CD4-positive, alpha-beta T cell treated with Interleukin-10 for 1 hour (primary cell): ENCODE measurements around the gene EHBP1.

Experiments
- DNase-seq: peaks from one replicate; pipeline ENCODE4 v3.0.0-alpha.2; 2020

EHBP1 gene

DNA sequence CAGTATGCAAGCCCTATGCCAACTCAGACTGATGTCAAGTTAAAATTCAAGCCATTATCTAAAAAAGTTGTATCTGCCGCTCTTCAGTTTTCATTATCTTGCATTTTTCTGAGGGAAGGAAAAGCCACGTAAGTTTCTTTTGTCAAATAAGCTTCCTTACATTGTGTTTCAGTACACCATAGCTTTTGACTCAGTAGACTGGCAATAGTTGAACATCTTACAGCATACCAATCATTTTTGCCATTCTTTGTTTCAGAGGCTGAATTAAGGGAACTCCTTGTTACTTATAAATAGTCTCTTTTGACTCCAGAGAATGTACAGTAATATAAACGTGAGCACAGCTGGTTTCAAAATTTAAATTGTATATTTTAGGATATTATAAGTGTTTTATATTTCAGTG lies 120.6 kb downstream of the EHBP1 start:
- DNase-seq, result no peak

DNA sequence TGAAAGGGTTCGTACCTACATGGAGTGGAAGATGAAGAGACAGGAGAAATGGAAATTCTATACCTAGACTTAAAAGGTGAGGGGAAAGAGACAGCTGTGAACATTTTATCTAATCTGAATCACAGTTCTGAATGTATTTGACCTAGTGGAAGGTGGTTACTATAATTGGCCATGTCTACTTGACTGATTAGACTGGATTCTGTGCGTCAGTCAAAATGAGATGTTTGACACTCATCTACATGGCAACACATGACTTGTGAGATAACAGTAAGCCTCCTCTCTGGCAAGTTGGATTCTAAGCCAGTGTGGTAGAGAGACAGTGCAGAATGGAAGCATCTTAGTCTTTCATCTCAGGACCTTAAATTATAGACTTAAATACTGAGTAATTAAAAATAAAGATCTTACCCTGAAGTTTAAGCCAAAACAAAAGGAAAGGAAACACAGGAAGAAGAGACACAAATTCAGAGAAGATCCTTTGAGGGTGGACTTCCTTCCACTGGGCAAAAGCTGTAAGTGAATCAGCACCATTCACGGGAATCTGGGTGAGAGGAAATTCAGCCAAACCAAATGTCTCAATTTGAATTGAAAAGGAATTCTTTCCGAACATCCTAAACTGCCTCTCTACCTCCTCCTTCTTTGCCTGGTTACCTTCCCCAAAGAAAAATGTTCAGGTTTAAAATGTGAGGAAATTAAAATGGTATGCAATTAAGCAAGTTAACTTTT lies 121.6 kb downstream of the EHBP1 start:
- no peak for DNase-seq

DNA sequence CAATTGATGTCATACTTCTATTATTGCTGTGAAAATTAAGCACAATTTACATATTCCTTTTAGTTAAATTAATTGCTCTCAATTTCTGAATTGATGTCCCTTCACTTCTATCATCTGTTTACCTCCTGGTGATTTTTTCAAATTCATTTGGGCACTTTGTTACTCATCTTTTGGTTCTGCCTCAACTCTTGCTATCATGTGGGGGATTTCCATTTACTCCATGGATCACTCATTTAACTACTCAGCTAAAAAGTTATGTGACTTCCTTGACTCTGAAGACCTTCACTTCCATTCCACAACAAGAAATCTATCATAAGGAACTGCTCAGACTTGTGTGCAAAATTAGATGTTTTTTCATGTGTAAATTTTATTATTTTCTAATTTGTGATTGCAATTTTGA lies 126.2 kb downstream of the EHBP1 start:
- DNase-seq, result no peak

DNA sequence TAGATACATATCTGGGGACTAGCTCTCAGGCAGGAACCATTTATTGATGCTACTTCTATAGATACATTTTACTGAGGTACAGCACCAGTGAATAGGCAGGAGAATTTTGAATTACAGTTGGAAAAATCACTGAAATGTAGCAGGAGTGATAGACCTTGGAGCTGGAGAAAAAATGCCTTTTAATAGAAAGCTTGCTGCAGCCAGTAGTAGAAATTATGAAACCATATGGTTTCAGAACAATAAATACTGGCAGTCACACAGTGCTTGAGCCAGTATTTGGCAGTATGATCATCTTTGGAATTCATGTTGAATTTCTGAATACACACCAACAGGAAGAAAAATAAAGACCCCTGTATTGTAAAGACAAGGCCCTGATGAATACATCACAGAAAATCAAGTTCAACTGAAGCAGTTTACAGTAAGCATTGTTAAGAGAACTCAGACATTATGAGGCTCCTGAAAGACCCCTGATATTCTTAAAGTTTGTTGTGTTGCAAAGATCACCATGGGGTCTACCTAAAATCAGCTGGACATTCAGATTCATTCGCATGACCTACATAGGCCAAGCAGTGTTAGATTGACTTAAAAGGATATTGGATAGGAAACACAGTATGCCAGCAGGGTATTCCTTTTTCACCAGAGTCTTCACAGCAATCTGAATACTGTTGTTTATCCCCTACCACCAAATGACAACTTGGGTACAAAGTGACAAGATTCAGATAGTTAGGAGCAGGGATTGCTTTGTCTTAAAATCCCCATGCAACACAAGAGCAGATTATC lies 139.0 kb downstream of the EHBP1 start:
- DNase-seq, result no peak

DNA sequence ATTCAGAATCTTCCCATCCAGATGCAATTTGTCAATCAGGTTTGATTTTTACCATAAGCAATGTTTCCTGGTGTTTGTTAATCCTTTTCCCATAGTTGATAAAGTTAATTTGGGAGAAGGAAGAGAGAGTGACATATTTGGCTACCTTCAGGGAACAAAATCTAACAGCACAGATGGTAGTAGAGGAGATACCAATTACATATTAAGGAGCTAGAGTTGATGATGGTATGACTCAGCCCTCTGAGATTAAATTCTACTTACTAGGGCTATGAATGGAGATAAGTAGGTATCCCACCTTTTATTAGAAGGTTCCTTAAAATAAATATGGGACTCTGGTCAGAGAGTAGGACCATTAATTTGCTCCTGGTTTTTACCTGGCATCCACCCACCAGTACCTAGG lies 139.7 kb downstream of the EHBP1 start:
- no peak for DNase-seq

DNA sequence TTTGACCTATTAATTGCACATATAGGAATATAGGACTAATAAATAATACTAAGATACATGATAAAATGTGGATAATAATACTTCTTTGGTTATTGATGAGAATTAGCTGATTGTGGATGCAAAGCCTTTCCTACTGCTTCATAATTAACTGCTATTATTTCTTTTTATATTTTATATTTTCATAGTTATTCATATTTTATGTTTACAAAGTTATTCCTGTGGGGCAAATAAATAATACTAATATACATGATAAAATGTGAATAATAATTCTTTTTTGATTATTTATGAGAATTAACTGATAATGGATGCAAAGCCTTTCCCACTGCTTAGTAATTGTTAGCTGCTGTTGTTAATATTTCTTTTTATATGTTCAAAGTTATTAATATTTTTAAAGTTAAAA lies 146.7 kb downstream of the EHBP1 start:
- DNase-seq, result no peak

DNA sequence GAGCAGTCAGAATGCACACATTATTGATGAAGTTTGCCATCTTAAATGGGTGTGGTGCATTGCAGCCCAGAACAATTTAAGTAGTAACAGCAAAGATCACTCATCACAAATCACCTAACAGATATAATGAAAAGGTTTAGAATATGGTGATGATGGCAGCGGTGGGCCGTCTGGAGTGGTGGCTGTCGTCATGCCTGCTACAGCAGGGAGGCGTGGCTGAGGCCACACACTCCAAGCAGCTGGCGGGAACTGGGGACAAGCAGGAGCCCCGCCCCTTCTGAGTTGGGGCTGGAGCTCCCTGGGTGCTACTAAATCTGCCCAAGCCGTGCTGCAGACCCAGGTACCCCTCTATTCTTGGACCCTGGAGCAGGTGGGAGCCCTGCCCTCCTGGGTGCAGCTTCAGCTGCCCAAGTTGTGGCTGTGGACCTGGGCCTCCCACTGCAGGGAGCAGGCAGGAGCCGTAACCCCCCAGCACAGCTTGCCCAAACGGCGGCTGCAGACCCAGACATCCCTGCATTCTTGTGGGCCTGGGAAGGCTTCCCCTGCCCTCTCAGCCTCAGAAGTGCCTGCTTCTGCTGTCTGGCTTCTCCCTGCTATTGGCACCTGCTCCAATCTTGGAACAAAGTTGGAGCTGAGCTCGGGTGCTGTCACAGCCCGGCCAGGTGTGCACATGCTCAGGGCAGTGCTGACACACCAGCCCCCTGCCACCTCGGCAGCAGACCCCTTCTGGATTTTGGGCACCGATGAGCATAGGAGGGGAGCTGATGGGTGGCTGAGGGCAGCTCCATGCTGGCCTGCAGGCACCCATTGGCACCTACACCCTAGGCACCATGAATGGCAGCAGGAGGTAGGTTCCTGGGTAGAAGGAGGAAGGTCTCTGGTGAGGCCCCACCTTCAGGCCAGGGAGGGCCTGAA lies 149.3 kb downstream of the EHBP1 start:
- no peak for DNase-seq

DNA sequence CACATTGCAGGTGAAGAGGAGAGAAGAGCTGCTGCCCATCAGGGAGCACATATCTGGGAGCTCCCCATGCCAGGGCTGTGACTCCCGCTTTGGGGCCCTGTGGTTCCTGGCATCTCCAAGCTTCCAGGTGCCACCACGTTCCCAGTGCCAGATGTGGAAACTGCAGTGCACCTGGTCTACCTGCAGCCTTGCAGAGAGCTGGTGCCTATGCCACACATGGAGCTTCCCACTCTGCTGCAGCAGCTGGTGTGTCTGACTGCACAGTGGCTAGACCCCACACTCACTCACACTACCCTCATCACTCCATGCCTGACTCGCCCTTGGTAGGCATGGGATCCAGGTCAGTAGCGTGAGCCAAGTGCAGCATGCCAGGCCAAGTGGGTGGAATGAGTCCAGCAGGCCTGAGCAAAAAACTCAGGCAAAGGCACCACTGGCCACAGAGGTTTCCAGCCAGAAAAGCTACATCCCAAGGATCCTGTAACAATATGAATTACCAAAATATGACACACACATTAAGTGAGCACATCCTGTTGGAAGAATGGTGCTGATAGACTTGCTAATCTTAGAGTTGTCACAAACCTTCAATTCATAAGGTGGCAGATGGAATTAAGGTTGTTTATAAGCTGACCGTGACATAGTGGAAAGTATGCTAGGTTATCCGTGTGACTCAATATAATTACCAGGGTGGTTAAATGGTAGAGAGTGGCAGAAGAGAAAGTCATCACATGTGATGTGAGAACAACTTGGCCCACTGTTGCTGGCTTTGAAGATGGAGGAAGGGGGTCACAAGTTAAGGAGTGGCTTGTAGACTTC lies 150.9 kb downstream of the EHBP1 start:
- DNase-seq, result no peak

DNA sequence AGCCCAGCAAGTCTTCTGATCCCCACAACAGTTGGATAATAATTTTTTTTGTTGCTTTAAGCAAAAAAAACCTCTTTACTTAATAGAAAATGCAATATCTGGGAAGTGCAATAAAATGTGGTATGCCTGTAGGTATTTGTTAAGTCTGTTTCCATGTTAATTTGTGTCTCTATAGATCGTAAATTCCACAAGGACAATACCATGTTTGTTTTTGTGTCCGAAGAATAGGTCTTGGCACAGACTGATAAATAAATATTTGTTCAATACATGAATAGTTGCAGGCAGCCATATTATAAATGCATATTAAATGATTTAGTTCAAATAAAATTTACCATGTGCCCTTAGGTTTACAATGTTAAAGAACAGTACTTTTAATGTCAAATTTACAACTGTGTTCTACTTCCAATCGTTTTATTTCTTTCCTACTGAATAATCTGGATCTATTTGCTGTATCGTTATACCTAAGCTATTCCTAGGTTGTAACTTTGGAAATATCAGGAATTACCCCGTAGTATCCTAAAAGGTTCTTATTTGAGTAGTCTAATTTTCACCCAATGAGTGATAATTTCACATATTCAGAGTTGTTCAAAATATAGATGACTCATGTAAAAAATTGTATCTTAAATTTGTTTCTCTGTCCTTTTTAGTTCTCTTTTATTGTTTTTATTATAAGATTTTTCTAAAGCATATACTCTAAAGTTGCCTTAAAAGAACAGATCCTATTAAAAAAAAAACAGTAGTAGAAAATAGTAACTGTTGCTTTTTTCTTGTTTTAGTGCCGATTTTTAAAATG lies 151.8 kb downstream of the EHBP1 start:
- no peak for DNase-seq

DNA sequence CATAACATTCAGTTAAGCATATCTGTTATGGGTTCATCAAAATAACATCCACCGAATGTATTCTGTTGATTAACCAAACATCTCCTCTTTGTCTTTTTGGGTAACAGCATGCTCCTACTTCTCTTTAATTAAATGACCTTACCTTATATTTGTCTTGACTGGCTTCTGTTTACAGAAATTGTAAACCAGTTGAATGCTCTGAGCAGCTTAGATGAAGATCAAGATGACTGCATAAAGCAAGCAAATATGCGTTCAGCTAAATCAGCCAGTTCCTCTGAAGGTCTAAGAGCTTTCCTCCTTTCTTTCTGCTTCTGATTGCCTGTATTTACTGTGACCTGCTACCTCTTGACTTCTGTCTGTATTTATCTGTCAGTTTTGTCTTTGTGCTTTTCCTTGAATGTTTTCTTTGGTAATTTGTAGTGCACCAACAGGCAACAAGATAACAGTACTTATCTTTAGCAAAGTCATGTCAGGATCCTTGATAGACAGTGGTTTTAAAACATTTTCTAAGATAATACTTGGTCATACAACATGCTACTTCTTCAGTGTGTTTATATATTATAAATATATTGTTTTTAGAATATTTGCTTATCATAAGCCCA lies 152.8 kb downstream of the EHBP1 start:
- DNase-seq, result no peak

DNA sequence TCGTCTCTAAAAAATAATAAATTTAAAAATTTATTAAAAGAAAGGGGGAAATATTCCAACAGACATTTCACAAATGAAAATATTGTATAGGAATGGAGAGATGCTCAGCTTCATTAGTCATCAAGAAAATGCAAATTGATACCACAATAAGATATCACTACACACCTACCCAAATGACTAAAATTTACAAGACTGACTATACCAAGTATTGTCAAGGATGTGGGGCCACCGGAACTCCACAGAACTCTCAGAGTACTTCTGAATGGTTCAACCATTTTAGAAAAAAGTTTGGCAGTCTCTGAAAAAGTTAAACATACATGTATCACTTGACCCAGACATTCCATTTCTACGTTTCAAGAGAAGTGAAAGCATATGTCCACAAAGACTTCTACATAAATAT lies 163.4 kb downstream of the EHBP1 start:
- DNase-seq, result no peak

DNA sequence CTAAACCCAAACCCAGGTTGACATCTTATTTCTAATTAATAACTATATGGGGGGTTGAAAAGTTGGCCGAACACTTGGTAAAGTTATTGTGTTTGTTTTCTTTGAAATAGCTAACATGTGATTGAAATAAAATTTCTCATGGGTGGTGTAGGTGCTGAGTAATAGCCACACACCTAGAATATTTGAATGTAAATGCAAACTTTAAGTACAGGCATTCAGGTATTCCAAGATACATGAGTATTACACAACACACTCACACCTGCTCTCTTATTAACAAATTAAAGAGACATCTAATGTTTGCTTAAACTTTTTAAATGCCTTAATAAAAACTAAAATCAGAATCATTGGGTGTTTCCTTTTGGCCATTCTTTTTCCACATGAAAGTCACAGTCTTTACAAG lies 165.5 kb downstream of the EHBP1 start:
- no peak for DNase-seq

DNA sequence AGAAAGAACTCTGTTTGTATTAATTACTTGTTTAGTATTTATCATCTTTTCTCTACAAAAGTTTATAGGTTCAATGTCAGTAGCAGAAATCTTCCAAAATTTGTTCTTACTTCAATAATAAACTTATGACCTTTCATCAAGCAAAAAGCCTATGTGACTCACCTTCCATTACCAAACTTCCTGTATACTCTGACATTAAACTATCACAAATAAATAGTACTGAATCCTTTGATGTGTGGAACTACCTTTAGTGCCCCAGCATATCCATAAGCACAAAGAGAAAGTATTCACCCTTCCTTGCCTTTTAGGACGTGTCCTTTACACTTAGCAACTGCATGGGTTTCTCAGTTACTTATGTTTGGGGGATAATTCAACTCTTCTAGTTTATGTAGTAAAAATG lies 166.0 kb downstream of the EHBP1 start:
- no peak for DNase-seq

DNA sequence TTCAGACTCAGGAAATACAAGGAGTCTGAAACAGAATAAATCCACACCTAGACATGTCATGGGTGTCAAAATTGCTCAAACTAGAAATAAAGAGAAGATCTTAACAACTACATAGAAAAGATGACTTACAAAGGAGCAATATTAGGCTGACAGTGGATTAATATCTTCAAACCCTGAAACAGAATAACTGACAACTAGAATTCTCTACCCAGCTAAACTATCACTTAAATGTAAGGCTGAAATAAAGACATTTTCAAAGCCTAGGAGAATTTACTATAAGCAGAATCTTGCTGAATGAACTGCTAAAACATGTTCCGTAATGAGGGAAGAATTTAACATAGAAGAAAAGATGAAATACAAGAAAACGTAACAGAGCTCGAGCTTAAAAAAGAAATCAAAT lies 168.1 kb downstream of the EHBP1 start:
- no peak for DNase-seq

DNA sequence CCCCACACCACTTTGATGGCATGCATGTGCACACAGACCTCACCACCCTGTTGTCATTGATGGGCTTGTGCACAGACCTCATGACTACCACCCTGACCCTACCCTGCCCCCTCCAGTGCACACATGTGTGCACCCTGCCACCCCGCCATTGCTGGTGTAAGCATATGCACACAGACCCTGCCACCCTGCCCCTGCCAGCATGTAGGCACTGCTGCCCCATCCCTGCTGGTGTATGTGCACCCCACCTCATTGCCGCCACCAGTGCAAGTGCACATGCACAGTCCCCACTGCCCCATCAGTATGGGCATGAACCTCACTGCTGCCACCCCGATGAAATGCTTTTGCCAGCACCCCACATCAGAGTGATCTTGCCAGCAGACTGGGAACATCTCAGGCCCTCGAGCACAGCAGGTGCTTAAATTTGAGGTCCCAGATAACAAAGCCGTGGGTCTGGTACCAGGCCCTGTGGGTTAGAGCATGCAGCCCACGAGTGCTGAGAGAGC lies 169.4 kb downstream of the EHBP1 start:
- no peak for DNase-seq

DNA sequence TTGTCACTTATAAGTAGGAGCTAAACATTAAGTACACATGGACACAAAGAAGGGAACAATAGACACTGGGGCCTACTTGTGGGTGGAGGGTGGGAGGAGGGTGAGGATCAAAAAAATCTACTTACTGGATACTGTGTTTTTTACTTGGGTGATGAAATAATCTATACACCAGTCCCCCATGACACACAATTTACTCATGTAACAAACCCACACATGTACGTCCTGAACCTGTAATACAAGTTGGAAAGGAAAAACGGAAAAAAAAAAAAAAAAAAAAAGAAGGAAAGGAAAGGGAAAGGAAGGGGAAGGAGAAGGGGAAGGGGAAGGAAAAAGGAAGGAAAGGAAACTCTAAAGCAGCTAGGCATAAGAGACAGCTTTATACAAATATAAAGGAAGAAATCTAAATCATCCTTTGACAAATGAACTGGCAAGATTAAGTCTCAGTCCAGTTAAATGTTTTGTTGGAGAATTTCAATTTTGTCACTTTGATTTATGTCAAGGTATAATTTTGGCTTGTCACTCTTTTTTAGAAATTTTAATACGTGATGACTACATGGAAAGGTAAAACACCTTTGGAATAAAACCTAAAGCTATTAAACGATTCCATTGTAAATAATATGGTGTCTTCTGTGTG lies 175.8 kb downstream of the EHBP1 start:
- DNase-seq, result no peak

DNA sequence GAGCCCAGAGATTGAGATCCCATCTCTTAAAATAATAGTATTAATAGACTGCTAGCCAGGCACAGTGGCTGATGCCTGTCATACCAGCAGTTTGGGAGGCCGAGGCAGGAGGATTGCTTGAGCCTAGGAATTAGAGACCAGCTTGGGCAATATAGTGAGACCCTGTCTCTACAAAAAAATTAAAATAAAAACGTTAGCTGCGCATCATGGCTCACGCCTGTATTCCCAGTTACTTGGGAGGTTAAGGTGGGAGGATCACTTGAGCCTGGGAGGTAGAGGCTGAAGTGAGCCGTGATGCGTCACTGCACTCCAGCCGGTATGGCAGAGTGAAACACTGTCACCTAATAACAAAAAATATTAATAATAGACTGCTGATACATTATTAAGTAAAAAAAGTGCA lies 178.1 kb downstream of the EHBP1 start:
- DNase-seq, result no peak

DNA sequence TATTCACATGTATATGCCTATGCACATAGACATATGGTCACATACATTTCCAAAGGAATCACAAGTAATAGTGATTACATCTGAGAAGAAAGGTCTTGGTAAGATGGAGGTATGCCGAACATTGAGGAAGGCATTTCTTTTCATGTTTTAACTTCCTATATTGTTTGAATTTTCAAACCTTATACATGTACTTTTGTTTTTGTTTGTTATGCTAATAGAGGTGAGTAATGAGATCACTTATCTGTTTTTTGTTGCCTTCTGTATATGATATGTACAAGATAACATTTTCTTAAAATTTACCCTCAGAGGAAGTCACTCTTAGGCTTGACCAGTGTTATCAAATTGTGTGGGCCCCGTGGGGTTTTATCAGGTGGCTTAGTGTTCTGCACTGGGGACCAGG lies 178.6 kb downstream of the EHBP1 start:
- DNase-seq, result no peak

DNA sequence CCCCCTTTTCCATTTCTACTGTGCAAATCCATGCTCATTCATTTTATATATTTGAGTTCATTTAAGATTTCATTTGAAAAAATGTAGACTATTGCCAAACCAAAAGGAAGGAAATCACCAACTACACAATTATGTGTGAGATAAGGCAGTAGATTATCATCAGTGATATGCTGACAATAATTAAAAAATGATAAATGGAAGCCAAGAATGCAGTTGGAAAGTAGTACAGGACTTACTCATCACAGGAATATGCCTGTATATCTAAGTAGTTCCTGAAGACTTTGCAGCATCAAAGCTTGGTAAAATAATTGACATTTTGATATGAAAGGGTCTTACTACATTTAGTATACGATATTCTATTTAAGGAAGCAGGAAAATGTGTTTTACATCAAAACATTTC lies 179.0 kb downstream of the EHBP1 start:
- DNase-seq, result no peak

DNA sequence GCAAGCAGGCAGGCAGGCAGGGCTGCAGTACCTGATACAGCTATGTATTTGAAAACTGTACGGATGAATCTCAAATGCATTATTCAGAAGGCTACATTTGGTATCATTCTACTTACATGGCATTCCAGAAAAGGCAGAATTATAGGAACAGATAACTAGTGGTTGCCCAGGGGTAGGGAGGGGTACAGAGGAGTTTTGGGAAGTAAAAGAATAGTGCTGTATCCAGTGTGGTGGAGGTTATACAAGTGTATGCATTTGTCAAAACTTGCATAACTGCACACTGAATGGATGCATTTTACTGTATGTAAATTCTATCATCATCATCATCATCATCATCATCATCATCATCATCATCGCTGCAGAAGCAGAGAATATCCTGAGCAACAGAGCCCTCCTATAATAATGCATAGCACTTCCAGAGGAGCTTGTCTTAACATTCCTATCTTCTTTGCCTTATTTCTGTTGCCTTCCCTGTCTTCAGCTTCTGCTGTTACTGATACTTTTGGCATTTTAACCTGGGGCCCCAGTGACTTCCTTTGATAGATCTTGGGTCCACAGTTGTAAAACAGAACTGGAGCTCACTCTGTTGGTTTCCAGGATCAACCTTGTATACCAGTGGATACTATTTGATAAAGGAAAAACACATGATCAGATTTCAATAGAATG lies 189.6 kb downstream of the EHBP1 start:
- DNase-seq, result no peak
